Measurements from ENCODE around the gene HOXD12.
A peak's percentile ranks its signal among the peaks of the same experiment; 100 is the strongest.

The HOXD12 gene

GRCh38 chr2:176107731-176108181 lies 8.2 kb downstream of the HOXD12 start:
- no peak for DNase-seq

GRCh38 chr2:176109192-176109901 lies 9.8 kb downstream of the HOXD12 start:
- DNase-seq = peak in 1 of 2 experiments; percentile 27

DNA sequence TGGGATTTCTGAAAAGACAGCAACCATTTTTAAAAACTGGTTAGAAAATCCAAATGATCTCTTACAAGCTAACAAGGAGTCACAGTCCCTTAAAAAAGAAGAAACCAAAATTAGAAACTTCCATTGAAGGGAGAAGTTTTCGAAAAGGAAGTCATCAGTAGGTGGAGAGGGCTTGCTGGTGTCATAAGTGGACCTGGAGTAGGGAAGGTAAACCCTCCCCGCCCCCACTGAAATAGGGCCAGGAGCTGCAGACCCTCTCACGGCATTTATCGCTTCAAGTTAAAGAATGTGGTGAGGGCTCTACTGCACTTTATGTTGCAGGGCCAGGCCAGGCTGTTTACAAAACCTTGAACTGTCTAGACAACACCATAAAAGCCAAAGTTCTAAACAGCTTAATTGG lies 10.4 kb downstream of the HOXD12 start:
- DNase-seq = no peak

DNA sequence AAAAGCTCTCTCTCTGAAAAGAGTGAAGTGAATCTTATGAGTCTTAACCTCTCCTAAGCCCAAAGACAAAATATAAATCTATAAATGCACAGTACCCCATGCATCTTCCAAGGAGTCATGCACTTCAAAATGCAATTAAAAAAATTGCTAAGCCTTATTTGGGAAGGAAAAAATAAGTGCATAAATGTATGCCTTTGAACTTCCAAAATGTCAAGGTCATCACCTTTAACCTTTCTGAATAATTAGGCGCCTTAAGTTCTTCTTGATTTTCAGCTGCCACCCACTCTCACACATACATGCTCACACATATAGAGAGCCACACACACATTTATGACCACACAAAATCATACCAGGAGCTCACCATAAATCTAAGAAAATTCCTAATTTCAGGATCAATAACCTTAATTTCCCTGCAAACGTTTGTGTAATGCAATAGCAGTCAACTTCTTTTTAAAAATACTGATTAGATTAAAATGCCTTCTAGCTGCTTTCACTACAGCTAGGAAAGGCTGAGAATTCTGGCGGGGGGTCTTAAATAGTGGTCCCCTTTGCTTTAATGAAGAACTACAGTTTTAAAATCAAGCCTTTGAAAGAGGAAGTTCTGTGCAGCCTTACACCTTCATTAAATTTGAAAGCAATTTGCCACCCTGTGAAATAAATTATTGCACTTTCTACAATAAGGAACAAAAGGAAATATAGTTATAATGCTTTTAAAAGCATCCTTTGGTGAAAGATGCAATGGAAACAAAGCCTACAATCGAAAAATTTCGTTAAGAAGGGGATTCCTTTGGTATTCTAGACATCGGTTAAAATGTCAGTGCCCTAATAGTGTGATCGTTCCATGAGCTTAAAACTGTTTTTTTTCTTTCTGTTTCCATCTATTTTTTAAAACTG lies 11.1 kb downstream of the HOXD12 start:
- DNase-seq = peak; percentile 31 to 41

- DNase-seq = peak; percentile 81 to 97
These were observed 11.7 kb downstream of the HOXD12 start for GRCh38 chr2:176111309-176111663.

GRCh38 chr2:176111846-176112374 lies 12.3 kb downstream of the HOXD12 start:
- DNase-seq = no peak

DNA sequence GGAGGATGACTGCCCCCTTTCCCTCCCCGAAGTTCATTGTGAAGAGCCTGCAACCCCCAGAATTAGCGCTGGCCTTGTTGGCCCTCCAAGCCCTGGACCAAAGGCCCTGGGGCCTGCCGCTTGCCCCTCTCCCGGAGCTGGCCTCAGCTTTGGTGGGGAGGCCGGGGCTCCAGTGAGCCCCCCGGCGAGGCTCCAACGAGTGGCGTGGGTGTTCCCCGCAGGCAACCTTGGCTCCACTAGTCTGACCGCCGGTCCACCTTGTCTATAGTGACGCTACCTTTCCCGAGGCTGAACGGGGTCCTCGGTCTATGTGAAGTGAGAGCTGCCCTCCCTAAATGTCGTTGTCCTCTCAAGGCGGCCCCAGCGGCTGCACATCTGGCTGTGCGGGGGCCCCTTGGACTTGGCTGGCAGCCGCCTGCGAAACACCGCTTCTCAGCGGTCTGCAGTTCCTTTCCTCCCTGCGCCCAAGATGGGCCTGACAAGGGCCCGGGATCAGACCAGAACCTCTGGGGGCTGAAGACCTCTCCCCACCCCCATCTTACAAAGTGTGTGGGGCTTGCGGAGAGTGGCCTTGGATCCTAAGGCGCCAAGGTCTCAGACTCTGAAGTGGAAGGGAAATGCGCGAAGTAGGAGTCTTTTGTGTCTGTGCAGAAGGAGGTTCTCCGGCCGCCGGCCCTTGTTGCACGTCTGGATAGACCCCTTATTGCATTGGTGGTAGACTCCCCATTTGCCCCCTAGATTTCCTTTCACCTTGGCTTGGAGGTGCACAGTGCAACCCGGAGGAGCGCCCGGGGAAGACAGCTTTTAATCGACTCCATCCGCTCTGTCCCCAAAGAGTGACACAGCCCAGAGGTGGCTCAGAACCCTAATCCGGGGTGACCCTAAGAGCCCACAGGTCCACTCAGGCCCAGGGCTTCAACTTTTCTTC lies 13.0 kb downstream of the HOXD12 start:
- no peak for DNase-seq

DNA sequence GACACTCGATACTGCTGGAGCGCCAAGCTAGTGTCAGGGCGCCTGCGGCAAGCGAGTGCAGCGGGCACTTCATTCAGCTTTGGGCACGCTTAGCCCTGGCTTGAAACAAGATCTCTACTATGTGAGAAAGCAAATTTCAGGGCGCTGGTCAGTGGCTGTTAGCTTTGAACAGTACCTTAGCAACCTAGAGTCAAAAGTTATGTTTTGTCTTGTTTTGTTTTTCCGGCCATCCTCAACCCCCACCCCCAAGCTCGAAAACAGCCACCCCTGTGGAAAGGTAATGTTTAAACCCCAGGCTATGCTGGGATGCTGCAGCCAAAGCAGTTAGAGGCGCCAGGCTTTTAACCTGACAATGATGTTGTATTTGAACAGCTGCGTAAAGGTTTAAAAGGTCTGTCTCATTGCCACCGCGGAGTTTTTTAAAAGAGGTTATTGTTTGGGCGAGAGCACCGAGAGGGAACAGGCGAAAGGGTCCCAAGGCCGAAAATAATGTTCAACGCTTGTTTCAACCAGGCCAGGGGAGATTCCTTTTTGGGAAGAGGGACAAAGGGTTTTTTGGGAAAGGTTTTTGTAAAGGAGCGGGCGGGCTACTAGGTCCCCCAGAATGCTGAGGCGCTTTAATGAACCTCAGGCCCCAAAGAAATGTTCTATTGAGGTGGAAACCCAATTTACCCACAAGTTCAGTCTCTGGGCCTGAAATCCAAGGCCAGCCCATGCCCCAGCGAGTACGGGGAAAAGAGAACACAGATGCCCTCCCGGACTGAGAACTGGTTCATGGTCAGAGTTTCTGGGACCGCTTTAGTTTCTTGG lies 14.7 kb downstream of the HOXD12 start:
- DNase-seq = no peak

- DNase-seq = peak in 1 of 2 experiments; percentile 26
These were observed 15.5 kb downstream of the HOXD12 start for GRCh38 chr2:176114930-176115625.

- no peak for DNase-seq
These were observed 16.6 kb downstream of the HOXD12 start, which contains the start of gene HOXD10 for GRCh38 chr2:176115883-176116813. TSS of gene HOXD10 (plus strand) at chr2:176116778. CDS start at chr2:176116834, 56 bp downstream.

DNA sequence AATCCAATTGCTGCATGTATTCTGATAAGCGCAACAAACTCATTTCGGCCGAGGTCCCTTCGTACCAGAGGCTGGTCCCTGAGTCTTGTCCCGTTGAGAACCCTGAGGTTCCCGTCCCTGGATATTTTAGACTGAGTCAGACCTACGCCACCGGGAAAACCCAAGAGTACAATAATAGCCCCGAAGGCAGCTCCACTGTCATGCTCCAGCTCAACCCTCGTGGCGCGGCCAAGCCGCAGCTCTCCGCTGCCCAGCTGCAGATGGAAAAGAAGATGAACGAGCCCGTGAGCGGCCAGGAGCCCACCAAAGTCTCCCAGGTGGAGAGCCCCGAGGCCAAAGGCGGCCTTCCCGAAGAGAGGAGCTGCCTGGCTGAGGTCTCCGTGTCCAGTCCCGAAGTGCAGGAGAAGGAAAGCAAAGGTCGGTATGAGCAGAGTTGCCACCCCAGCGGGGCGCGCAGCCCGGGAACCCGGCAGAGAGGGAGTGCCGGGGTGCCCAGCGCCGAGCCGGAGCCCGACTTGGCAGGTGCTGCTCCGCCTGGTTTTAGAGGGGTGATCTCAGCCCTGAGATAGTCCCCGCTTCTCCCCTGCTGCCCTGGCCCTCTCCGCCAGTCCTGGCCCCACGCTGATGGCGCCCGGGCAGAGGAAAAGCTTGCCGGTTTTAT lies 17.7 kb downstream of the HOXD12 start:
- DNase-seq = no peak

DNA sequence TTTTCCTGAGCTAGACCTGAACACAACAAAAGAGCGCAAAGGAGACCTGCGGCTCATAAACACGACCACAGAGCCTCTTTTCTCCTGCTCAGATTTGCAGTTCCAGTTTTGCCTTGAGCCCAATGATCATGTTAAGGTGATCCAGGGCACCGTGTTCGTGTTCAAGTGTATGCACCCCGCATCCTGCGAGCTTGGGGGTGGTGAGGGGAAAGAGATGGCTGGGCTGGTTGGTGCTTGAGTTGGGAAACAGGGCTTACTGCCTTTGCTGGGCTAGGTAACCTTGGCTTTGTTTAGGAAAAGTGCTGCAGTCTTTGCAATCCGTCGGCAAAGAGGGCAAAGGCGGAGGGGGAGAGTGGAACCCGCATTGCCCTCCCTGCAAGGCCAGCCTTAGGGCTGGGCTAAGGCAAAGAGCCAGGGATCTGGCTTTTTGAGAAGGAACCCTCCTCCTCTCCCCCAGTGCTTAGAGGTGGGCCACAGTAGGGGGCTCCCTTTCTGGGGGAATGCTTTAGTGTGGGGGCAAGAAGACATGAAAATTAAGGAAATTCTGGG lies 18.3 kb downstream of the HOXD12 start:
- no peak for DNase-seq

DNA sequence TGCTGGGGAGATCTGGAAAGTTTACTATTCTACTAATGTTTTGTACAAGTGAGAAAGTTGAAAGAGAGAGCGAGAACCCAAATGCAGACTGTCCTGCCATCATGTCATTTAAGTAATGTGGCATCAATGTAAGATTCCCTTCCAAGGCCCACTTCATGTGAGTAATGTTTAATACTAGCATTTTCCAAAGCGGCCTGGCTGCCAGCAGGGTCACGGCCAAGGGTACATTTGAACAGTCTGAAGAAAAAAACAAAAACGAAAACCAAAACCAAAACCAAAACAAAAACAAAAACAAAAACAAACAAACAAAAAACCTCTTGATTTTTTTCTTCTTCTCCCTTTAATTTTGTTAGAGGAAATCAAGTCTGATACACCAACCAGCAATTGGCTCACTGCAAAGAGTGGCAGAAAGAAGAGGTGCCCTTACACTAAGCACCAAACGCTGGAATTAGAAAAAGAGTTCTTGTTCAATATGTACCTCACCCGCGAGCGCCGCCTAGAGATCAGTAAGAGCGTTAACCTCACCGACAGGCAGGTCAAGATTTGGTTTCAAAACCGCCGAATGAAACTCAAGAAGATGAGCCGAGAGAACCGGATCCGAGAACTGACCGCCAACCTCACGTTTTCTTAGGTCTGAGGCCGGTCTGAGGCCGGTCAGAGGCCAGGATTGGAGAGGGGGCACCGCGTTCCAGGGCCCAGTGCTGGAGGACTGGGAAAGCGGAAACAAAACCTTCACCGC lies 19.2 kb downstream of the HOXD12 start:
- peak; percentile 84 to 86 for DNase-seq

GRCh38 chr2:176120364-176121189 lies 21.0 kb downstream of the HOXD12 start:
- DNase-seq = no peak

DNA sequence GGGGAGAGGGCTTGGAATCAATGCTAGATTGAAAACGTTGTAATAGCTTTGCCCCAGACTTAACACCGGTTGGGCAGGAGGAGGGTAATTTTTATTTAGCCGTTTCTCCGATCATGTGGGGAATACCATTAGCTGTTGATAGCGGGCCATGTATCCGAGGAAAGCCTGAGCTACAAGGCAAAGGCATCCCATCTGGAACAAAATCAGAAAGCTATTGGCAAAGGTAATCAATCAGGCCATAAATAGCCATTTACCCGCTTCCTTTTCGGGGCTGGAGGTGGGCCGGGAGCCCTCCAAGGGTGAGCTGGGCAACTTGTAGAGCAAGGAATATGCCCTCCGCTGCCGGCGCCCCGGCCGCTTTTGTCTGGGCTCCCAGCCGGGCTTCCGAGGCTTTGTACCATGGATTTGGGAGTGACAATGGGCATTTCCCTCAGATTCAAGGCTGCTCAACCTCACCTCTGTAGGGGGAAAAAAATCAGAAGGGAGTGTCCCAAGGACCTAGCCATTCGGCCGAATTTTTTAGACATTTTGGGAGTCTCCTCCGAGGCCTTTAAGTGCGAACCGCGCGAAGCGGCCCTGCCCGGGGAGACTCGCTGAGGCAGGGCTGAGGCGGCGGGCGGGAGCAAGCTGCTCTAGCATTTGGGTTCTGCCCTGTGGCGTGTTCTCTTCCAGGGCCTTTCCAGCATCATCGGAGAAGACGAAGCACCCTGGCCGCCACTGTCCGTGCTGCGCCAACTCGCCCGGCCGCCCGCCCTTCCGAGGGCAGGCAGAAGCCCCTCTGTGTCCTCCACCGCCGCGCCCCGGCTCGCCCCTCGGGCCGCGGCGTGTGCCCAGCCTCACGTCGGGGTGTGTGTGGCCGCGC lies 21.8 kb downstream of the HOXD12 start:
- no peak for DNase-seq

DNA sequence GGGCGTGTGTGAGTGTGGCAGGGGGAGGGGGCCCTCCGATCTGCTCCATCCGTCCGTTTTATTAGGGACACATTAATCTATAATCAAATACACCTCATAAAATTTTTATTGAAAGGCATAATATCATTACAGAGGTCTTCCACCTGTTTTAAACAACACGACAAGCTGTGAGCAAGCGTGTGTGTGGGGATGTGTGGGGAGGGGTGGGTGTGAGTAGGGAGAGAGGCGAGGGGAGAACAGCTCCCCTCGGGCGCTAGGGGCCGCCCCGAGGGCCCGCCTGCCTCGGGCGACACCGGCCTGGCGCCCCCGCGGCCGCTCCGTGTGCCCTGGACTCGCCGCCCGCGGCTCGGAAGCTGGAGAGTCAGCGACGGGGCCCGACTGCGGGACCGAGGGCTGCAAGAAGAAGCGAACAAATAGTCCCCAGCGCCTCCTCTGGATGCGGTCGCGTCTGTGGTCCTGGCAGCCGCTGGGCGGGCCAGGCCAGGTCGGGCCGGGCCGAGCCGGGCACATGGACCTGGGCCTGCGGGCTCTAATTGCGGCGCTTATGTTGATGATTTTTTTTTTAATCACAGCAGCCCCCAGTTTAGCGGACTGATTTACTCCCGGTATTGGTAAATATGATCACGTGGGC lies 22.6 kb downstream of the HOXD12 start:
- no peak for DNase-seq

All from Kasumi-1 (cell line).